ENCODE results near the gene NAGLU. TPM values are rescaled to one million over a fixed set of nuclear protein-coding genes. Genes with fewer than 3 reads are reported as not detected.

NAGLU gene
- total RNA-seq (10 to 100 TPM; 11.7 to 55.8 (median 22.9) TPM), polyA plus RNA-seq (10 to 100 TPM; 16.7 to 22.4 (median 19.9) TPM)
- long read RNA-seq, donor 1, partial matches to known transcripts: 0 of 4 reads
- long read RNA-seq, donor 1, other reads (novel, unspliced or antisense): 0 of 4 reads
- long read RNA-seq, donor 2, partial matches to known transcripts: 0 of 3 reads
- long read RNA-seq, donor 2, other reads (novel, unspliced or antisense): 0 of 3 reads
- long read RNA-seq, donor 3, partial matches to known transcripts: 0 of 3 reads
- long read RNA-seq, donor 3, other reads (novel, unspliced or antisense): 0 of 3 reads
- long read RNA-seq, donor 4: 0 reads
- long read RNA-seq, donor 5, transcript NAGLU-201 (6 exons, 2,544 nt): major isoform, 7 of 7 reads
- long read RNA-seq, donor 5, partial matches to known transcripts: 0 of 7 reads
- long read RNA-seq, donor 5, other reads (novel, unspliced or antisense): 0 of 7 reads
- long read RNA-seq, donor 6, transcript NAGLU-201 (6 exons, 2,544 nt): major isoform, 6 of 6 reads
- long read RNA-seq, donor 6, partial matches to known transcripts: 0 of 6 reads
- long read RNA-seq, donor 6, other reads (novel, unspliced or antisense): 0 of 6 reads
- long read RNA-seq, donor 7, partial matches to known transcripts: 0 of 4 reads
- long read RNA-seq, donor 7, other reads (novel, unspliced or antisense): 0 of 4 reads
- long read RNA-seq, donor 8, partial matches to known transcripts: 0 of 2 reads
- long read RNA-seq, donor 8, other reads (novel, unspliced or antisense): 0 of 2 reads
- long read RNA-seq, donor 9, partial matches to known transcripts: 0 of 1 reads
- long read RNA-seq, donor 9, other reads (novel, unspliced or antisense): 0 of 1 reads
- long read RNA-seq, donor 10, partial matches to known transcripts: 0 of 2 reads
- long read RNA-seq, donor 10, other reads (novel, unspliced or antisense): 0 of 2 reads

GRCh38 chr17:42536048-42536371, at the start of gene NAGLU:
Gene NAGLU, plus strand, starts transcription at chr17:42536241. Its CDS starts 32 bp downstream, at chr17:42536273.
- peaks cover 29 to 48% (median 47%) of the 10 kb centered on the region in 4 donors for H3K4me1 ChIP-seq
- WGBS, 5 donors: 0 to 1% (median 0%) methylated on average over 3 to 40 of the region's 40 CpGs
- no peak for TF ChIP-seq CTCF (IDR thresholded peaks at IDR 0.05)
- TF ChIP-seq EP300 (IDR thresholded peaks at IDR 0.05): peak; percentile 43
- no peak for TF ChIP-seq POLR2A (IDR thresholded peaks at IDR 0.05)
- TF ChIP-seq POLR2AphosphoS5 (IDR thresholded peaks at IDR 0.05): peak; percentile 73 to 90 (median 76)
- intact Hi-C loops (cut with DNase I; ENCODE audit: low total_unique reads): no loop called here
- H3K4me3 ChIP-seq: peak within 1 kb of the TSS; percentile 62 to 73 (median 64)
- no peaks in the 10 kb centered on the region for H3K27me3 ChIP-seq
- peak within 1 kb of the TSS; percentile 93 to 98 (median 97) for H3K27ac ChIP-seq
- H3K36me3 ChIP-seq: peaks cover 14 to 30% (median 25%) of the 10 kb centered on the region in 4 donors
- DNase-seq: peak; percentile 97 to 98
- H3K9me3 ChIP-seq: no peaks in the 10 kb centered on the region

GRCh38 chr17:42488032-42488431, 48.0 kb upstream of the NAGLU start:
- no peak for DNase-seq
- H3K4me3 ChIP-seq: no peak overlapping the region
- intact Hi-C loops (cut with DNase I; ENCODE audit: low total_unique reads): no loop called here
- H3K27me3 ChIP-seq: no peaks in the 10 kb centered on the region
- no peaks in the 10 kb centered on the region for H3K9me3 ChIP-seq
- H3K27ac ChIP-seq: no peak overlapping the region
- no peak for TF ChIP-seq CTCF (IDR thresholded peaks at IDR 0.05)
- TF ChIP-seq POLR2AphosphoS5 (IDR thresholded peaks at IDR 0.05): no peak
- no peak for TF ChIP-seq POLR2A (IDR thresholded peaks at IDR 0.05)
- TF ChIP-seq EP300 (IDR thresholded peaks at IDR 0.05): no peak
- H3K4me1 ChIP-seq: peaks cover 0 to 12% (median 2%) of the 10 kb centered on the region in 4 donors
- WGBS, 5 donors: 69 to 84% (median 79%) methylated on average over 1 of the region's 1 CpG
- H3K36me3 ChIP-seq: peaks cover 53 to 100% (median 100%) of the 10 kb centered on the region in 4 donors

- TF ChIP-seq POLR2A (IDR thresholded peaks at IDR 0.05) (no peak), CTCF (IDR thresholded peaks at IDR 0.05) (no peak), POLR2AphosphoS5 (IDR thresholded peaks at IDR 0.05) (no peak), EP300 (IDR thresholded peaks at IDR 0.05) (no peak)
These were observed 42.7 kb upstream of the NAGLU start for GRCh38 chr17:42493319-42493718.

GRCh38 chr17:42494673-42495072, 41.4 kb upstream of the NAGLU start:
- no peak for DNase-seq
- 62 to 81% (median 69%) methylated on average over 4 of the region's 4 CpGs for WGBS, 5 donors
- H3K36me3 ChIP-seq: peaks cover 21 to 100% (median 100%) of the 10 kb centered on the region in 4 donors
- no peaks in the 10 kb centered on the region for H3K27me3 ChIP-seq
- no peaks in the 10 kb centered on the region for H3K4me1 ChIP-seq
- no peak for TF ChIP-seq EP300 (IDR thresholded peaks at IDR 0.05)
- TF ChIP-seq CTCF (IDR thresholded peaks at IDR 0.05): no peak
- no peak for TF ChIP-seq POLR2AphosphoS5 (IDR thresholded peaks at IDR 0.05)
- no peak for TF ChIP-seq POLR2A (IDR thresholded peaks at IDR 0.05)
- H3K9me3 ChIP-seq: no peaks in the 10 kb centered on the region
- no peak overlapping the region for H3K4me3 ChIP-seq
- no peak overlapping the region for H3K27ac ChIP-seq
- intact Hi-C loops (cut with DNase I; ENCODE audit: low total_unique reads): no loop called here

More at GRCh38 chr17:42493319-42493718, 42.7 kb upstream of the NAGLU start:
- Histone ChIP-seq H3K4me1 (no peaks in the 10 kb centered on the region), H3K9me3 (no peaks in the 10 kb centered on the region), H3K27me3 (no peaks in the 10 kb centered on the region), H3K36me3 (peaks cover 17 to 100% (median 100%) of the 10 kb centered on the region in 4 donors), H3K27ac (no peak overlapping the region), H3K4me3 (no peak overlapping the region)
- intact Hi-C loops (cut with DNase I; ENCODE audit: low total_unique reads): no loop called here
- 42 to 64% (median 52%) methylated on average over 3 of the region's 3 CpGs for WGBS, 5 donors
- DNase-seq: no peak
